ENCODE measurements around the gene ZNF827. TPM values are rescaled to one million over a fixed set of nuclear protein-coding genes. Genes with fewer than 3 reads are reported as not detected.
A peak's percentile ranks its signal among the peaks of the same experiment; 100 is the strongest.

The ZNF827 gene
- total RNA-seq, 1 experiment from 2014 or later = 5.3 TPM

DNA sequence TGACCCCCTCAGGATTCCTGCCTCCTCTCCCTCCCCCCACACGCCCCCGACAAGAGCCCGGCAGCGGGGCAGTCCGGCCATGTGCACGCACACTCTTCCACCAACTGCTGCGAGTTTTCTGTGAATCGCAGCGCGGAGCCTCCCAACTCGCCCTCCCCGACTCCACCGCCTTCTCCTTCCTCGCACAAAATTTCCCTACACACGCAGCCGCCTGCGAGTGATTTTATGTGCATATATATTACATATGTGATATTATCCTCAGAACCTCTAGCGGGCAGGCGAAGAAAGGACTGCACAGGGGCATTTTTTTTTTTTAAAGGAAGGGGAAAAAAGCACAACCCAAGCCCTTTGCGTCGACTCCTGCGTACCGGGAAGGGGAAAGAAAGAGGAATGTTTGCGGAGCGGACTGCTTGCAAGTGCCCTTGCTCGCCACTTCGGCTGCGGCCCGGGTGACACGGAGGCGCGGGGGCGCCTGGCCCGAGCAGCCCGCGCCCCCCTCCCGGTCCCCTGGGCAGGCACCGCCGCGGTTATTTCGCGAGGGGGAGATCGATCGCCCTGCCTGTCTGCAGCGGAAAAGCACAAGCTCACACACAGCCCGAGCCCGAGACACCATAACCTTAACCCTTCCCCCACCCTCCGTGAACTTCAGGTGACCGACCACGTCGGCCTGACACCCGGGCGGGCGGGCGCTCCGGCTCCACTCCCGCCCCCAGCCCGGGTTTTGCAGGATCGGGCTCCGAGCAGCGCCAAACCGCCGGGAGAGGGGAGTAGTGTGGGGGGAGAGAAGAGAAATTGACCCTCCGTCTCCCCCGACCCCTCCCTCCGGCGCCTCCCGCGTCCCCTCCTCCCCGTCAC is 2.3 kb downstream of the ZNF827 start:
- Mint-ChIP-seq H3K4me1 (ENCODE audit: low read depth, unreplicated experiment) (peaks cover 10% of the 10 kb centered on the region), H3K27ac (ENCODE audit: unreplicated experiment) (peak overlapping the region; percentile 76), H3K27me3 (ENCODE audit: insufficient read depth, unreplicated experiment) (no peaks in the 10 kb centered on the region), H3K9me3 (ENCODE audit: unreplicated experiment) (no peaks in the 10 kb centered on the region), H3K36me3 (ENCODE audit: insufficient read depth, unreplicated experiment) (peaks cover 11% of the 10 kb centered on the region), H3K4me3 (ENCODE audit: unreplicated experiment) (peak overlapping the region; percentile 92)
- no peaks in the 10 kb centered on the region for H3K9me3 ChIP-seq
- intact Hi-C loops (cut with micrococcal nuclease; ENCODE audit: unreplicated experiment) = loop anchor here (5.0 kb wide), 1 partner anchor 204 kb away; no protein-coding TSS in a partner anchor
- H3K4me1 ChIP-seq = peaks cover 5% of the 10 kb centered on the region; the same call in 1 of the 2 replicates
- ChIA-PET CTCF (no interaction called here), POLR2A (interaction anchor here (0.5 to 0.6 kb wide), 2 partner anchors 317 to 454 kb away, joined by 4 to 8 read pairs; no protein-coding TSS in a partner anchor)
- no peaks in the 10 kb centered on the region; the same call in 1 of the 2 replicates for H3K27me3 ChIP-seq (replicated peaks; ENCODE audit: control insufficient read depth, insufficient read depth, low read length)
- TF ChIP-seq, protein P1, sequence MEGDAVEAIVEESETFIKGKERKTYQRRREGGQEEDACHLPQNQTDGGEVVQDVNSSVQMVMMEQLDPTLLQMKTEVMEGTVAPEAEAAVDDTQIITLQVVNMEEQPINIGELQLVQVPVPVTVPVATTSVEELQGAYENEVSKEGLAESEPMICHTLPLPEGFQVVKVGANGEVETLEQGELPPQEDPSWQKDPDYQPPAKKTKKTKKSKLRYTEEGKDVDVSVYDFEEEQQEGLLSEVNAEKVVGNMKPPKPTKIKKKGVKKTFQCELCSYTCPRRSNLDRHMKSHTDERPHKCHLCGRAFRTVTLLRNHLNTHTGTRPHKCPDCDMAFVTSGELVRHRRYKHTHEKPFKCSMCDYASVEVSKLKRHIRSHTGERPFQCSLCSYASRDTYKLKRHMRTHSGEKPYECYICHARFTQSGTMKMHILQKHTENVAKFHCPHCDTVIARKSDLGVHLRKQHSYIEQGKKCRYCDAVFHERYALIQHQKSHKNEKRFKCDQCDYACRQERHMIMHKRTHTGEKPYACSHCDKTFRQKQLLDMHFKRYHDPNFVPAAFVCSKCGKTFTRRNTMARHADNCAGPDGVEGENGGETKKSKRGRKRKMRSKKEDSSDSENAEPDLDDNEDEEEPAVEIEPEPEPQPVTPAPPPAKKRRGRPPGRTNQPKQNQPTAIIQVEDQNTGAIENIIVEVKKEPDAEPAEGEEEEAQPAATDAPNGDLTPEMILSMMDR (IDR thresholded peaks at IDR 0.05; ENCODE audit: insufficient read depth in 1 of 2, low read depth in 1 of 2, low read length in 1 of 2, severe bottlenecking in 1 of 2, unreplicated experiment in 1 of 2) = peak; percentile 7 to 13
- BruUV-seq (replicated peaks) = no TSS peak
- peak overlapping the region; percentile 64 for H3K4me3 ChIP-seq (ENCODE audit: low read depth, low read length)
- H3K36me3 ChIP-seq (ENCODE audit: control insufficient read depth, insufficient read depth, low read length) = no peaks in the 10 kb centered on the region
- DNase-seq = peak; percentile 64 to 67

- ChIA-PET POLR2A (no interaction called here), CTCF (no interaction called here)
- Mint-ChIP-seq H3K9me3 (ENCODE audit: unreplicated experiment) (no peaks in the 10 kb centered on the region), H3K36me3 (ENCODE audit: insufficient read depth, unreplicated experiment) (peaks cover 11% of the 10 kb centered on the region), H3K27ac (ENCODE audit: unreplicated experiment) (peak overlapping the region; percentile 76), H3K4me1 (ENCODE audit: low read depth, unreplicated experiment) (peaks cover 10% of the 10 kb centered on the region), H3K4me3 (ENCODE audit: unreplicated experiment) (peak overlapping the region; percentile 92), H3K27me3 (ENCODE audit: insufficient read depth, unreplicated experiment) (no peaks in the 10 kb centered on the region)
- TF ChIP-seq, protein P1 (IDR thresholded peaks at IDR 0.05; ENCODE audit: insufficient read depth in 1 of 2, low read depth in 1 of 2, low read length in 1 of 2, severe bottlenecking in 1 of 2, unreplicated experiment in 1 of 2) = no peak
- Histone ChIP-seq H3K4me1 (peaks cover 5% of the 10 kb centered on the region; the same call in 1 of the 2 replicates), H3K27me3 (replicated peaks; ENCODE audit: control insufficient read depth, insufficient read depth, low read length) (no peaks in the 10 kb centered on the region; the same call in 1 of the 2 replicates), H3K4me3 (ENCODE audit: low read depth, low read length) (peak overlapping the region; percentile 64), H3K36me3 (ENCODE audit: control insufficient read depth, insufficient read depth, low read length) (no peaks in the 10 kb centered on the region), H3K9me3 (no peaks in the 10 kb centered on the region)
- intact Hi-C loops (cut with micrococcal nuclease; ENCODE audit: unreplicated experiment) = loop anchor here (5.0 kb wide), 1 partner anchor 203 kb away; no protein-coding TSS in a partner anchor
- DNase-seq = no peak
- no TSS peak for BruUV-seq (replicated peaks)
Measured at GRCh38 chr4:145935253-145936141, 3.1 kb downstream of the ZNF827 start.
